Islet of Langerhans (tissue), 1 donor: ENCODE results near the gene LGALS7B.
"Not testable (repeated sequence)": the region's sequence is repeated elsewhere in the genome, so short reads cannot be mapped to it uniquely, and the experiment has no call there.

Source experiments
- FAIRE-seq: peaks from one replicate; lab custom pipeline; 2011; peaks lifted over from hg19 to GRCh38; lab: Jason Lieb, UNC

The LGALS7B gene

GRCh38 chr19:38797781-38798180, 8.8 kb downstream of the LGALS7B start:
- FAIRE-seq, result not testable (repeated sequence)

GRCh38 chr19:38799104-38799503, 10.1 kb downstream of the LGALS7B start:
- FAIRE-seq, result no peak

GRCh38 chr19:38800577-38801347, 11.8 kb downstream of the LGALS7B start:
- no peak for FAIRE-seq

- FAIRE-seq, result no peak
Measured at GRCh38 chr19:38801359-38802095, 12.5 kb downstream of the LGALS7B start.

- FAIRE-seq, result no peak
Measured at GRCh38 chr19:38803543-38803942, 14.5 kb downstream of the LGALS7B start.

- no peak for FAIRE-seq
Measured at GRCh38 chr19:38805180-38805579, 16.2 kb downstream of the LGALS7B start.

- no peak for FAIRE-seq
Measured at GRCh38 chr19:38806371-38806770, 17.4 kb downstream of the LGALS7B start.

- FAIRE-seq, result not testable (repeated sequence)
Measured at GRCh38 chr19:38807374-38808098, 18.5 kb downstream of the LGALS7B start.

- FAIRE-seq, result no peak
Measured at GRCh38 chr19:38808741-38809140, 19.7 kb downstream of the LGALS7B start.

GRCh38 chr19:38809592-38810252, 20.7 kb downstream of the LGALS7B start:
- FAIRE-seq, result no peak

GRCh38 chr19:38812009-38812840, 23.2 kb downstream of the LGALS7B start:
- FAIRE-seq, result no peak

GRCh38 chr19:38812841-38813320, 23.9 kb downstream of the LGALS7B start, which contains the start of gene LGALS4:
TSS of gene LGALS4 (minus strand) at chr19:38812945. CDS start at chr19:38812886, 59 bp downstream.
- FAIRE-seq, result no peak

GRCh38 chr19:38813323-38813722, 24.3 kb downstream of the LGALS7B start:
- FAIRE-seq, result no peak

- not testable (repeated sequence) for FAIRE-seq
Measured at GRCh38 chr19:38813932-38814331, 24.9 kb downstream of the LGALS7B start.

- no peak for FAIRE-seq
Measured at GRCh38 chr19:38815059-38816001, 26.3 kb downstream of the LGALS7B start.

GRCh38 chr19:38816131-38816750, 27.2 kb downstream of the LGALS7B start:
- no peak for FAIRE-seq

- FAIRE-seq, result no peak
Measured at GRCh38 chr19:38817081-38817480, 28.1 kb downstream of the LGALS7B start.

GRCh38 chr19:38819231-38819920, 30.4 kb downstream of the LGALS7B start:
- no peak for FAIRE-seq
